ENCODE measurements around the gene PAM.
"Not testable (repeated sequence)": the region's sequence is repeated elsewhere in the genome, so short reads cannot be mapped to it uniquely, and the experiment has no call there.

Gene PAM

GRCh38 chr5:102753889-102754766, 977 bp upstream of the PAM start:
- DNase-seq = no peak

GRCh38 chr5:102755686-102756371, 724 bp downstream of the PAM start:
- DNase-seq = peak; percentile 67

DNA sequence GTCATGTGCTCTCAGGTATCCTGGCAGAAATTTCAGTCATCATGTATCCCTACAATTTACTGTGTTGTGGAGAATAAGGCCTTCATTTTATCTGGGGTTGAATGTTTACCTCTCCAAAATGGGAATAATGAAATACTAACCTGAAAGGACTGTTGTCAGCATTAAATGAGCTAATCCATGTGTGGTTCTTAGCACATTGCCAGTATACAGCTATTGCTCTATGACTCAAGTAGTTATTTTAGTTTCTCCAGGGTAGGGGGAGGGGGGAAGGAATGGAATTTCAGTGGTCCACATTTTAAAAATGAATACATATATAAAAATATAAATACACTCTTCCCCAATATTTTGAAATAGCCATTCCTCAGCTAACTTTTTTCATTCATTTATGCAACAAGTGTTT, 3.5 kb downstream of the PAM start:
- DNase-seq = no peak

DNA sequence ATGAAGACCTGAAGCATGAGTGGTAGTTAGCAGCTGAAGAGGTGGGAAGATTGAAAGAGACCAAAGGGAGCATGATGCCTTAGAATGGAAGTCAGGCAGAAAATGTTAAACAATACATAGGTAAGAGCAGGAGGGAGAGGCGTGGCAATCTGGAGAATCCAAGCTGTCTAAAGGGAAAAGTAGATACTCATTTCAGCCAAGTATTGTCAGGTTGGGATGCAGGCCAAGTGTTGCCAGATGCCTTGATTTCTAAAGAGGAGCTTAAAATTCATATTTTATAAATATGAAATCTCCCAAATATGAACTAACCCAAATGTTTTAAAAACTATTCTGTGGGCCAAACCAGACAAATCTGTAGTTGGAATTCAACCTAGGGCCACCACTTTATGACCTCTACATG, 4.2 kb downstream of the PAM start:
- DNase-seq = no peak

DNA sequence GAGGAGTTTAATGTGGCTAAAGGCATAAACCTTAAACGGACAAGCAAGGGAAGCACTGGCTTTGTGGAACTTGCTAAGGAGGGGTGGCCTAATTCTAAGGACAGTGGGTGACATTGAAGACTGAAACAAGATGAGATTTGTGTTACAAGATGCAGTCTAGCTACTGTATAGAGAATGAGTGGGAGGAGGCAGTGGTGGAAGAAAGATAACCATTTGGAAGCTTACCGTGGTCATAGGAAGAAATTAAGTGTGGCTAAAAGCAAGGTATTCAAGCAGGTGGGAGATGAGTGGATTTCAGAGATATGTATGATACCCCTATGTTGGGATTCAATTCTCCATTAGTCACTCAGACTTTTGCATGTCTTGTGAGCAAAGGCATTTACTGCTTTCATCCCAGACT, 4.6 kb downstream of the PAM start:
- DNase-seq = no peak

DNA sequence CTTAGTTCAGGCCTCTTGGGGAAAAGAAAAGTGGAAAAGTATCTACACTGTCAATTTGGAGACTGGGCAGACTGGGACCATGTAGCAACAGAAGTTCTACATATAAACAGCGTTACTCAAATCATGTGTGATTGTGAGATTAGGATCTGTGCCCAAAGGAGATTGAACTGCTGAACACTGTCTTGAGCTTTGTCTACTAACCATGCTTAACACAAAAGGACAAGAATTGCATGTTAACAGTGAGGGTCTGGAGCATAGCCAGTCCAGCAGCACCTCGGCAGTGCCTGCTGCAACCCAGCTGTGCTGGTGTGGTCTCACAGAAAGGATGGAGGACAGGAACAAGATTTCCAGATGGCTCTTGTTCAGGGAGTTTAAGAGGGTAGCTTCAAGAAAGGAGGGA, 5.7 kb downstream of the PAM start:
- no peak for DNase-seq

DNA sequence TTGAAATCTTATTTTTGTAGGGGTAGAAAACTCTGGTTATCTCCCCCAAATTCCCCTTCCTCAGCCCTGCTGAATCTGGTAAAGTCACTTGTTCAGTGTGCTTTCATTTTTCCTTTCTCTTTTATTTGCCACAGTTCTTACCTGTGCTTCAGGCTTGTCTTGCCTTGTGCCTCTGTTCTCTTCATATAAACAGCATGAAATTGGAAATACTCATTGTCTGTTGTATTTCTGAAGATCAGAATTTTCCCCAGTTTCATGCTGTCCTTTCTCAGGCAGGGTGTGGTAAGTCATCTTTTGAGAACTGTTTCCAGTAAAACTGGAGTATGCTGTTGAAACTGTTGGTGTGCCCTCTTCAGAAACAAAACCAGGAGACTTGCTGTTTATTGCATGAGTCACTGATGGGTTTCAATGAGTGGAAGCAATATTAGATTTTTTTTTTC, 7.0 kb downstream of the PAM start:
- no peak for DNase-seq

GRCh38 chr5:102762562-102763227, 7.6 kb downstream of the PAM start:
- no peak for DNase-seq

GRCh38 chr5:102763734-102764133, 8.6 kb downstream of the PAM start:
- DNase-seq = no peak

DNA sequence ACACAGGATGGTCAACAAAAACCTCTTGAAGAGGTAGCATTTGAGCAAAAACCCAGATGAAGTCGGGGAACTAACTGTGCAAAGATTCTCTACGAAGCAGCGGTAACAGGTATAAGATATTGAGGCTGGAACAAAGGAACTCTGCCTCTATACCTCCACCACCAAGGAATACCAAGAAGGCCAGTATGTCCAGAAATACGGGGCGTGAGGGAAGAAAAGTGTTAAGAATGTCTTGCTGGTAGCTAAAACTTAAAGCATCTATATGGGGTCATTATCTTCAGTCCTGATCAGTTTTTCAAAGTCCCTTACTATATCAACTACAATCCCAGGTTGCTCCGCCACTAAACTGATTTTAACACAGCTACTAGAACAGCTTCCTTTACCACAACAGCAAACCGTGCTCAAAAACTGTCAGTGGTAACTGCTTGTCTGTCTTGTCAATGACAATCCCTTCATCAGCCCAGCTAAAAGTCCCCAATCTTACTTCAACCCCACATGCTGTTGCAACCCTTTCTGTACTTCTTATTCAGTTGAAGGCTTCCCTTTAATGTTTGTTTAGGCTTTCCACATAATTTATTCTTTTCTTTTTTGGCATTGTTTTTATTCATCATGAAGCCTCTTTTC, 9.4 kb downstream of the PAM start:
- no peak for DNase-seq

DNA sequence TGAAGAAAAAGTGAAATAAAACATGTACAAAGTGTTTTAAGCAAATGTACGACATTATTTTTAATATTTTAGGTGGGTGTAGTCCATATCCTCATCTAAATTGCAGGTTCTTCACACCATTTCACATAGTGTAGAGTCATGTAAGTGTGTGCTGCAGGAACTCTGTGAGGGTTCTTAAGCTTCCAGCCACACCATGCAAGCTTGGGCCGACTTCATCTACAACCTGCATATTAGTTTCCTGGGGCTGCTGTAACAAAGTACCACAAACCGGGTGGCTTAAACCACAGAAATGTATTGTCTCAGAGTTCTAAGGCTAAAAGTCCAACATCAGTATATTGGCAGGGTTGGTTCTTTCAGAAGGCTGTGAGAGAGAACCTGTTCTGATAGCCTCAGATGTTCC, 10.2 kb downstream of the PAM start:
- no peak for DNase-seq

GRCh38 chr5:102766295-102767090, 11.4 kb downstream of the PAM start:
- DNase-seq = no peak

- no peak for DNase-seq
Measured at GRCh38 chr5:102767862-102768261, 12.8 kb downstream of the PAM start.

GRCh38 chr5:102770803-102771202, 15.7 kb downstream of the PAM start:
- no peak for DNase-seq

- no peak for DNase-seq
Measured at GRCh38 chr5:102771435-102771834, 16.3 kb downstream of the PAM start.

DNA sequence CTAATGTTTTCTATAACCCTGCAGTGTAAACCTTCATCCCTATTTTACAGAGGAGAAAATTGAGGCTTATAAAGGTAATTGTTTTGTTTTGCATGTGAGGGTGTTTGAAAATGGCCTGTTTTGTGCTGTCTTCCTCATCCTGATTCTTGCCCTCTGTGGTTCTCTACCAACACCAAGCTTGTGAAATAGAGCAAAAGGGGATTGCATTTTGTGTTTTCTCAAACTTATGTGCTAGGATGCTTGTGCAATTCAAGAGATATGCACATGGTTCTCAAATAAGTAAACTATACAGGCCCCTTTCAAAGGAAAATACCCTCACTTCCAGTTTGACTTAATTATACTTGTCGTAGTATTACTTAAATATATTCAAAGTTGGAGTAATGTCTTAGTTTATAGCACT, 17.2 kb downstream of the PAM start:
- no peak for DNase-seq

DNA sequence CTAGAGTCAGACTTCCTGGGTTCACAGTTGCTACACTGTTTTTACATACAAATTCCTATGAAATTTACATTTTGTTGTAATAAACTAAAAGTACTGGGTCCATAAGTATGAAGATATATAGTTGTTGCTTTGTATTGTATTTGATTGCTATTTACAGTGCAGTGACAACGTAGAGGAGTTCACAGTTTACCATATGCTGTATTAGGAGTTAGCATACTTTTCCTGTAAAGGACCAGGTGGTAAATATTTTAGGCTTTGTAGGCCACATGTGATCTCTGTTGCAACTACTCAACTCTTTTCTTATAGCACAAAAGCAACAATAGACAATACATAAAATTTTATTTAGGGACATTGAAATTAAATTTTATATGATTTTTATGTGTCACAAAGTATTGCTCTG, 18.0 kb downstream of the PAM start:
- DNase-seq = no peak

- not testable (repeated sequence) for DNase-seq
Measured at GRCh38 chr5:102775756-102776155, 20.7 kb downstream of the PAM start.

- DNase-seq = no peak
Measured at GRCh38 chr5:102777099-102777498, 22.0 kb downstream of the PAM start.

GRCh38 chr5:102778478-102778877, 23.4 kb downstream of the PAM start:
- DNase-seq = no peak

DNA sequence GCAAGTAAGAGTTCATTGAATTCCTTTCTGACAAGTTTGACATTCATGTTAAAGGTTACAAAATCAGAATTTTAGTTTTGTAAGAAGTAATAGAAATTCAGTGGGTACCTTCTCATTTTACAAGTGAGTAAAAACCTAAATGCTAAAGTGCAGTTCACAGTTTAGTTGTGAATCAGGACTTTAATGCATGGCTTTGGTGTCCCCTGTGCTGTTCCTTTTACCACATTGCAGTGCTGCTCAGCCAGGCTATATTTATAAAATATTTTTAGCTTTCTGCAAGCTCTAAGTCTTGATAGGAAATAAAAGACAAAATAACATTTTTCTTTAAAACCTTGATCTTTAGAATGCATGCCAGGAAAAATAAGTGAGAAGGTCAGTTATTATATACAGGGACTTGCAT, 26.3 kb downstream of the PAM start:
- DNase-seq = no peak

DNA sequence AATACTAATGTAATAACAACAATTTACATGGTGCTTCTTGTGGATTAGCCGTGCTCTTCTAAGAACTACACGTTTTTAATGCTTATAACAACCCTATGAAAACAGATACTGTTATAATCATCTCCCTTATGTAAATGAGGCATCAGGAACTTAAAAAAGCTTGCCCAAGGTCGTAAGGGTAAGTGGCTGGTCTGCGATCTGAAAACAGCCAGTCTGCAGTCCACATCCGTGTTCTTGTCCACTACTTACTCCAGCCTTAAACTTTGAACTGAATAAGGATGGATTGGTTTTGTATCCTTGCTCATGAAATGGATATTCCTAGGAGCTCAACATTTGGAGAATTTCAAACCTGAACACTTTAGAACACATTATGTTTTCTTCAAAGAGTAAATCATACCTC, 26.7 kb downstream of the PAM start:
- no peak for DNase-seq

Data from SHP77 treated with DMSO at 0.1 percent for 48 hours (cell line).